GM21717 (cell line): ENCODE data around the gene GCA.
A peak's percentile ranks its signal among the peaks of the same experiment; 100 is the strongest.

Experiments
- ATAC-seq: cut with Tn5 transposase; IDR thresholded peaks from one replicate; pipeline ENCODE4 v1.9.1; 2021; ENCODE audit warnings: mild to moderate bottlenecking, moderate library complexity; ENCODE audit not compliant: unreplicated experiment

The GCA gene, protein sequence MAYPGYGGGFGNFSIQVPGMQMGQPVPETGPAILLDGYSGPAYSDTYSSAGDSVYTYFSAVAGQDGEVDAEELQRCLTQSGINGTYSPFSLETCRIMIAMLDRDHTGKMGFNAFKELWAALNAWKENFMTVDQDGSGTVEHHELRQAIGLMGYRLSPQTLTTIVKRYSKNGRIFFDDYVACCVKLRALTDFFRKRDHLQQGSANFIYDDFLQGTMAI

GRCh38 chr2:162343824-162344616 lies at the start of gene GCA:
Gene GCA, plus strand, starts transcription at chr2:162344132. Its CDS starts 117 bp downstream, at chr2:162344249.
- peak; percentile 99 for ATAC-seq

- no peak for ATAC-seq
These were observed 48.9 kb upstream of the GCA start for GRCh38 chr2:162295009-162295408.

DNA sequence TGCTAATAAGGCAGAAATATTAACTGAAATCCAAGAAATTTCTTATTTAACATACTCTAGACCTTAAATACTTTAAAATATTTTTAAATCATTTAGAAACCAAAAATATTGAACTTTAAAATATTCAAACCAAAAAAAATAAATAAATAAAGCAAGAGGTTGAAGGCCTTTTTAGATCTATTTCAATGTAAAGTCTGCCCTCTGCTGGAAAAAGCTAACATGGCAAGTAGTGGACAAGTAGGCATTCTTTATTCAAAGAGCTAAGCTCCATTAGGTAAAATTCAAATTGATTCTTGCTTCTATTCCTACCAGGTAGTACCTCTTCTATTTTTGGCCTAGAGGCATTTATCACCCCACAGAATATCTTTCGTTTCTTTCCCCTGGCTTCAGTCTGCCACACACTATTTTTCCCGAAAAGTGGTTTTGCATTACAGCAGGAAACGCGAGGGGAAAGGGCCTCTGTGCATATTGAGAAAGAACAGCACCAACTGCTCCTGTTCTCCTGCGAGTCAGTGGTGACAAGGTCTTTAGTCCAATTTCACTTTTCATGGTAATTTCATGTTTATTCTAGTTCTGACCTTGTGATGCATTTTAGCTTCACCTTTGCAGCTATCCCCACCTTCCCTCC lies 45.9 kb upstream of the GCA start:
- ATAC-seq, result peak; percentile 62

DNA sequence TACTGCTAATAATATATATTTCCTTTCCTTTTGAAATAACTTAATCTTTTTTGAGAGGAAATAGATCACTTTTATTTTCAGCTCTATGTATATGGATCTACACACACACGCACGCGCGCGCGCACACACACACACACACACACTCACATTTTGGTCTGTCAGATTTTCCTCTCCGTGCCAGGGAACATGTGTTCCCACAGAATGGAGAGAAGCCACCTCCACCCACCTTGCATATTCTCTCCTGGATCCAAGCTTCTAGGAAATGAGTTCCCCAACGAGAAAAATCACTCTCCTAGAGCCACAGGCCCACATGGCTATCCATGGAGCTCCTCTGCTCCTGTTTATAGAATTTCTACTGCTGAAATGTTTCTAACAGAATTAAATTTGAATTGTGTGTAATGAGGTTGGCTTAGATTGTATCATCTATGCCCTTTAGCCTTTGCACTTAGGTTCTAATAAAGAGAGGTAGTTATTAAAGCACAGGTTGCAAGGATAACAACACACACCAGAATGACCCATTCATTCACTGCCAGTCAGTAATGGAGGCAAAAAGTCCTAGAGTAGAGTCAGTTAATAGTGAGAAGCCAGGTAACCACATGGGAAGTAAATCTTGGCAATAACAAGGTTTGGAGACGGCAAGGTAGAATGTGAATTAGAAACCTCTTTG lies 45.1 kb upstream of the GCA start:
- ATAC-seq, result no peak

GRCh38 chr2:162300266-162300665 lies 43.7 kb upstream of the GCA start:
- ATAC-seq, result no peak

DNA sequence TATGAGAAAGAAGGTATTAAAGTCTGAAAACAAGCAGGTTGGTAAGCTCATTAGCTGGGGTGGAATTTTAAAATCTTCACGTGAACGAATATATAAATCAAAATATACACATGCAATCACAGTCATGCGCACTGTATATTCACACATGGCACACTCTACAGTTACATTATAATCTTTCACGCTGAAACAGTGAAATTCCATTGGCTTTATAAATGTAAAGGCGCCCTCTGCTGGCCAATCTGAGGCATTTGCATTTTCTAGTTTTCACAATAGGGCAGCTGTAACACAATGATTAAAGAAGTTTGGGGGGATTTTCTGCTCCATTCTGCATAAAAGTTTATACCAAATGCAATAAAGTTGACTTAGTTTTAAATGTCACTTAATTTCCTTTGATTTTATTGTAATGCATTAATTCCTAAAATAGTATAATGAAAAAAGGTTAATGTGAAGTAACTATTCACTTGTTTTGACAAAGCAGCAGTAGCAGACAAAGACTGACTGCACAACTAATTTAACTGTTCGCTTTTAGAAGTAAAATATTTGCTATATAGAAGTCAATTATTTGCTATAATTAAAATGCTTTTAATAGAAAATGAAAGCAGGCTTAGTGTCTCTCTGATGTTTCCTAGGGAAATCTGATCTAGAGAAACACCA lies 42.7 kb upstream of the GCA start:
- ATAC-seq, result peak; percentile 70

- ATAC-seq, result no peak
These were observed 42.1 kb upstream of the GCA start for GRCh38 chr2:162301877-162302276.

GRCh38 chr2:162305901-162306300 lies 38.0 kb upstream of the GCA start:
- ATAC-seq, result no peak

DNA sequence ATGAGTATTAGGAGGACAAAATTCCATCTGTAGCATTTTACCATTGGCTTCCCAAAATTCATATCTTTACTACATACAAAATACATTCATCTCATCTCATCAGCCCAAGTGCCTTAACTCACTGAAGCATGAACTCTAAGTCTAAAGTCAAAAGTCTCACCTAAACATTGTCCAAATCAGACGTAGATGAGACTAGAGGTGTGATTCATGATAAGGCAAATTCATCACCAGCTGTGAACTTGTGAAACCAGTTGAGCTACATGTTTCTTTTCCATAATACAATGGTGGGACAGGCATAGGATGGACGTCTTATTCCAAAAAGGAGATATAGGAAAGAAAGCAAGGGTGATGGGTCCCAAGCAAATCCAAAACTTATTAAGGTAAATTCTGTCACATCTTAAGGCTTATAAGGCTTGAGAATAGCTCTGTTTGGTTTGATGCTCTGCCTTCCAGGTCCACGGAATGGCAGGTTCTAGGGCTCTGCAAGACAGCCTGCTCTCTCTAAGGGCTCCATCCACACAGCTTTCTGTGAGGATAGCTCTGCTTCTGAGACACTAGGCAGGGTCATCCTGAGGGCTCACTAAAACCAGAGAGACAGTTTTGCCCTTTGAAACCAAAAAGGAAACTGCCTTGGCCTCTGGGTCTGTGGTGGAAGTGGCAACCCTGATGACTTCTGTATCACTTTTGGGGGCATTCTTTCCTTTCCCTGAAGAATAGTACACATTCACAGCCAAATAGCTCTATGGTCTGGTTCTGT lies 35.0 kb upstream of the GCA start:
- ATAC-seq, result peak; percentile 53

DNA sequence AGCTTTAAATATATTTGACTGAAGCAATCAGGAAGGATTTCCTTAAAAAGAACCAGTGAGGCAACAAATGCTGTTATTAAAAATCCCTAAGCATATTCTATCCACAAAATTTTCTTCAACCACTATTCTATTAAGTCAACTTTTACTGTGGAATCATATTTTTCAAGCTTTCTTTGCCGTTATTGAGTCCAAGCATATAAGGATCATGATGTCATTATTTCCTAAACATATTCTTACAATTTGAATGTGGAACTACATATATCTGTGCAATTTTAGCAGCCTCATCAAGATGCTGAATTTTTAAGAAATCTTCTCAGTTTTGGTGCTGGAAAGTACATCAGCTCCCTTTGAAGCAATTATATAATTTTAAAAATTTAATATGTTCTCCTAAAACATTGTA lies 31.1 kb upstream of the GCA start:
- no peak for ATAC-seq

DNA sequence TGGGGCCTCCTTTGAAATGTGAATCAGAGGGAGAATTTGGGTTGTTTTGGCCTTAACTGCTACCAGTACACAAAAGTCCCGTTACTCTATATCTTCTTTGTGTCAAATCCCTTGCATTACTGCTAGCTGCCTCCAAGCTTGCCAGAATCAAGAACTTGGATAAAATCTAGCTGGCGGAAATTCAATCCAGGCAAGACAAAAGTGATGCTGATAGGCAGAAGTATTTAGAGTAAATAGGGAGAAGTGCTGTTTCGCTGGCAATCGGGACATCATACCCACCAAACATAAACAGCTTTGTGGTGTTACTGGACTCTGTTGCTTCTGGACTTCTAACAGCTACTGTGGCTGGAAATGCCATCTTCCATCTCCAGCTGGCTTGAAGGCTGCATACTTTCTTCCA lies 28.0 kb upstream of the GCA start:
- no peak for ATAC-seq

DNA sequence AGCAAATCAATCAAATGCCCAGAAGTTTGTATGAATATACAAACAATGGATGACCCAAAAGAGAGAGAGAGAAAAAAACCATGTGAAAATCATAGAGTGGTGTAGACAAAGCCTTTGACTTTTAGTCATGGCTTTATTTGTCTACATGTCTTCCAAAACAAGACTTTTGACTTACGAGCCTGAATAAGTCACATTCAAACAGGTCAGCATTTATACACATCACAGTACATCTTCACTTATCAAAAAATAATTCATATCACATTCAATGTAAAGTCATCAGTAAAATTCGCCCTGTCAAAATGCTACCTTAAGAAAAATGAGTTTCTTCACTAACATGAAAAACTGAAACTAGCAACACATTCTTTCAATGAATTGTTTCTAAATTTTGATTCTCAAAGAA lies 27.3 kb upstream of the GCA start:
- ATAC-seq, result no peak

GRCh38 chr2:162317058-162317742 lies 26.7 kb upstream of the GCA start:
- ATAC-seq, result no peak

- ATAC-seq, result peak; percentile 9
These were observed 26.0 kb upstream of the GCA start for GRCh38 chr2:162317861-162318327.

GRCh38 chr2:162318328-162319180 lies 25.4 kb upstream of the GCA start, which contains the start of gene IFIH1:
Gene IFIH1, minus strand, starts transcription at chr2:162318684. Its CDS starts 377 bp downstream, at chr2:162318307.
- ATAC-seq, result peak; percentile 87

DNA sequence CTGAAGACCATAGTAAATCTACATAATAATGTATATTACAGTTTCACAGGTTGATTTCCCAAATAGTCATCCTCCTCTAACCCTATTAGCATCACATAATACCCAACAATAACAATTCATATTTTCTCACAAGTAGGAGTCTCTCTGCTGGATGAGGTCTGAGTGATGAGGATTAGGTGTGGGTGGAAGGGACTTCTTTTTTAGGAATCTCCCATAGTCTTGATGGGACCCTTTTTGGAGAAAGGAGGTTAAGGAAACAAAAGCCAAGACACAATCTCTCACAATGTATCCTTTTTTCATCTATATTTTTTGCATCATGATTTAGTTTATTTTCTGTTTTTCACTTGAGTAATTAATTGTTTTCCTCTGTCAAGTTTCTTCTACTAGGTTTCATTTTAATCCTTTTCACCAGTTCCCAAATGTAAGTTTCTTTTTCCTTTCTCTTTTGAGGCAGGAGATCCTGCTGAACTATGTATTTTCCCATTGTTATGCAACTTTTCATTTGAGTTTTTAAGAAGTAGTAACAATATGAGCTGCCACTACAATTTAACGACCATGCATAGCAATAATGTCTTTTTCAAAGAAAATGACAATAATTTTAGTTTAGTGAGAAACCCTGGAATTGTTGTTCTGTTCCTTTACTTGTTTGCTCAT lies 22.9 kb upstream of the GCA start:
- ATAC-seq, result no peak

- ATAC-seq, result no peak
These were observed 19.0 kb upstream of the GCA start for GRCh38 chr2:162324953-162325352.
